Measurements from ENCODE around the gene C11orf52. TPM values are rescaled to one million over a fixed set of nuclear protein-coding genes. Genes with fewer than 3 reads are reported as not detected.

C11orf52 gene
- total RNA-seq, 1 experiment from 2014 or later = 4.0 TPM

- H4K20me1 ChIP-seq (ENCODE audit: control insufficient read depth, insufficient read depth, insufficient read length) = no peaks in the 10 kb centered on the region
- no peak overlapping the region for H2AK5ac ChIP-seq (ENCODE audit: insufficient read length, low read length)
- Mint-ChIP-seq H3K27ac (no peak overlapping the region), H3K36me3 (ENCODE audit: insufficient read depth in 1 of 3, low read depth in 3 of 3) (no peaks in the 10 kb centered on the region), H3K27me3 (ENCODE audit: low read depth) (no peaks in the 10 kb centered on the region), H3K4me3 (no peak overlapping the region), H3K9me3 (no peaks in the 10 kb centered on the region), H3K4me1 (peaks cover 24 to 32% of the 10 kb centered on the region in 2 experiments)
- no peak overlapping the region for H3K4ac ChIP-seq (ENCODE audit: low read depth, low read length)
- H2AFZ ChIP-seq (ENCODE audit: low read length) = no peak overlapping the region
- H3K14ac ChIP-seq (ENCODE audit: insufficient read depth, low read length) = no peak overlapping the region
- no peak overlapping the region for H3K23ac ChIP-seq (ENCODE audit: insufficient read length, low read depth, low read length)
- no peaks in the 10 kb centered on the region; the same call in 1 of the 2 replicates for H3K27me3 ChIP-seq (ENCODE audit: insufficient read depth, low read length)
- no peaks in the 10 kb centered on the region; the same call in 1 of the 2 replicates for H3K79me2 ChIP-seq (ENCODE audit: insufficient read depth, low read length)
- H2BK15ac ChIP-seq (ENCODE audit: low read depth, low read length) = no peak overlapping the region
- H2BK120ac ChIP-seq (ENCODE audit: low read depth, low read length, poor library complexity, severe bottlenecking) = no peak overlapping the region
- WGBS (ENCODE audit: extremely low coverage, insufficient read length, low lambda C conversion rate) = no CpG with 5 or more reads among the region's 7 CpGs
- H2BK12ac ChIP-seq (ENCODE audit: insufficient read length, low read depth, low read length) = no peak overlapping the region
- H3K27ac ChIP-seq (ENCODE audit: insufficient read length, low read depth, low read length) = no peak overlapping the region
- no peak overlapping the region for H2BK5ac ChIP-seq (ENCODE audit: insufficient read length, low read length)
- no peak overlapping the region for H3K56ac ChIP-seq (ENCODE audit: insufficient read length, low read depth, low read length)
- H3K9me3 ChIP-seq (ENCODE audit: control insufficient read depth, low read depth, low read length) = no peaks in the 10 kb centered on the region
- no peak overlapping the region for H4K5ac ChIP-seq (ENCODE audit: insufficient read length, low read depth, low read length)
- TF ChIP-seq, protein P1, sequence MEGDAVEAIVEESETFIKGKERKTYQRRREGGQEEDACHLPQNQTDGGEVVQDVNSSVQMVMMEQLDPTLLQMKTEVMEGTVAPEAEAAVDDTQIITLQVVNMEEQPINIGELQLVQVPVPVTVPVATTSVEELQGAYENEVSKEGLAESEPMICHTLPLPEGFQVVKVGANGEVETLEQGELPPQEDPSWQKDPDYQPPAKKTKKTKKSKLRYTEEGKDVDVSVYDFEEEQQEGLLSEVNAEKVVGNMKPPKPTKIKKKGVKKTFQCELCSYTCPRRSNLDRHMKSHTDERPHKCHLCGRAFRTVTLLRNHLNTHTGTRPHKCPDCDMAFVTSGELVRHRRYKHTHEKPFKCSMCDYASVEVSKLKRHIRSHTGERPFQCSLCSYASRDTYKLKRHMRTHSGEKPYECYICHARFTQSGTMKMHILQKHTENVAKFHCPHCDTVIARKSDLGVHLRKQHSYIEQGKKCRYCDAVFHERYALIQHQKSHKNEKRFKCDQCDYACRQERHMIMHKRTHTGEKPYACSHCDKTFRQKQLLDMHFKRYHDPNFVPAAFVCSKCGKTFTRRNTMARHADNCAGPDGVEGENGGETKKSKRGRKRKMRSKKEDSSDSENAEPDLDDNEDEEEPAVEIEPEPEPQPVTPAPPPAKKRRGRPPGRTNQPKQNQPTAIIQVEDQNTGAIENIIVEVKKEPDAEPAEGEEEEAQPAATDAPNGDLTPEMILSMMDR (conservative IDR thresholded peaks at IDR 0.05) = no peak
- no peak overlapping the region for H4K8ac ChIP-seq (replicated peaks; ENCODE audit: insufficient read length, low read depth, low read length)
- H3K4me1 ChIP-seq (ENCODE audit: insufficient read depth, low read length) = peaks cover 5% of the 10 kb centered on the region; the same call in 1 of the 2 replicates
- no peaks in the 10 kb centered on the region for H3K79me1 ChIP-seq (ENCODE audit: insufficient read depth, low read depth, low read length, poor library complexity, severe bottlenecking)
- no peak overlapping the region for H3K9ac ChIP-seq (ENCODE audit: extremely low read depth, insufficient read length, low read length)
- no peak overlapping the region for H3K18ac ChIP-seq (ENCODE audit: insufficient read length, low read depth, low read length)
- H3K23me2 ChIP-seq (ENCODE audit: insufficient read length, low read depth, low read length, poor library complexity, severe bottlenecking) = peaks cover under 1% of the 10 kb centered on the region
- H4K91ac ChIP-seq (ENCODE audit: insufficient read length, low read depth, low read length) = no peak overlapping the region
- no peak overlapping the region for H3T11ph ChIP-seq (ENCODE audit: low read length)
- DNase-seq = no peak
- no peak overlapping the region for H2BK20ac ChIP-seq (ENCODE audit: low read depth, low read length, poor library complexity, severe bottlenecking)
- no peak overlapping the region for H3K4me2 ChIP-seq (ENCODE audit: insufficient read depth, insufficient read length, low read length)
Measured at GRCh38 chr11:111942829-111943228, 24.1 kb downstream of the C11orf52 start.

Data from H9 (cell line).